ENCODE measurements around the gene GLI3. TPM values are rescaled to one million over a fixed set of nuclear protein-coding genes. Genes with fewer than 3 reads are reported as not detected.

Gene GLI3
- total and polyA plus RNA-seq, 11 donors: 0.50 to 14.4 (median 5.7) TPM

DNA sequence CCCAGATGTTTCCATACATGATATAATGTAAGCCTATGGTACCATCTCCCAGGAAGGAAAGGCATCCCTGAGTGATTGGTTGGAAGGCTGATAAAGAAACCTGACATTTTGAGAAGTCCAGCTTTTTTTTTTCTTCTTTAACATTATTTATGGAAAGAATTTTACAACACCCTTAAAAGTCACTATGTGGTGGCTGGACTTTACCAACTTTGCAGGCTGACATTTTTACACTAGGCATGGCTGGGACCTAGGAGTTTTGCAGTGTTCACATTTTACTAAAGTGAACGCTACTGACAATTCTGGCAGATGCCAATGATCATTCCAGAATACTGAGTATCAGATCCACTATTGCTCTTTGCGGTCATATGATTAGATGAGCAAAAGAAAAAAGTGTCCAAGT lies 239.9 kb downstream of the GLI3 start:
- no peaks in the 10 kb centered on the region for H3K27me3 ChIP-seq
- DNase-seq (no peak), ATAC-seq (no peak)
- no peak overlapping the region for H3K4me3 ChIP-seq
- WGBS, 4 donors: 91 to 98% (median 97%) methylated on average over 2 of the region's 2 CpGs
- intact Hi-C loops (cut with DNase I): no loop called here
- peak overlapping the region in 1 of 12 donors; percentile 22 for H3K27ac ChIP-seq
- H3K9me3 ChIP-seq: no peaks in the 10 kb centered on the region
- TF ChIP-seq, protein P1, sequence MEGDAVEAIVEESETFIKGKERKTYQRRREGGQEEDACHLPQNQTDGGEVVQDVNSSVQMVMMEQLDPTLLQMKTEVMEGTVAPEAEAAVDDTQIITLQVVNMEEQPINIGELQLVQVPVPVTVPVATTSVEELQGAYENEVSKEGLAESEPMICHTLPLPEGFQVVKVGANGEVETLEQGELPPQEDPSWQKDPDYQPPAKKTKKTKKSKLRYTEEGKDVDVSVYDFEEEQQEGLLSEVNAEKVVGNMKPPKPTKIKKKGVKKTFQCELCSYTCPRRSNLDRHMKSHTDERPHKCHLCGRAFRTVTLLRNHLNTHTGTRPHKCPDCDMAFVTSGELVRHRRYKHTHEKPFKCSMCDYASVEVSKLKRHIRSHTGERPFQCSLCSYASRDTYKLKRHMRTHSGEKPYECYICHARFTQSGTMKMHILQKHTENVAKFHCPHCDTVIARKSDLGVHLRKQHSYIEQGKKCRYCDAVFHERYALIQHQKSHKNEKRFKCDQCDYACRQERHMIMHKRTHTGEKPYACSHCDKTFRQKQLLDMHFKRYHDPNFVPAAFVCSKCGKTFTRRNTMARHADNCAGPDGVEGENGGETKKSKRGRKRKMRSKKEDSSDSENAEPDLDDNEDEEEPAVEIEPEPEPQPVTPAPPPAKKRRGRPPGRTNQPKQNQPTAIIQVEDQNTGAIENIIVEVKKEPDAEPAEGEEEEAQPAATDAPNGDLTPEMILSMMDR (IDR thresholded peaks at IDR 0.05): no peak
- no peak for TF ChIP-seq POLR2A (IDR thresholded peaks at IDR 0.05)
- peaks cover 0 to 16% (median 7%) of the 10 kb centered on the region in 12 donors for H3K4me1 ChIP-seq
- H3K36me3 ChIP-seq: peaks cover 0 to 2% (median 0%) of the 10 kb centered on the region in 9 donors

DNA sequence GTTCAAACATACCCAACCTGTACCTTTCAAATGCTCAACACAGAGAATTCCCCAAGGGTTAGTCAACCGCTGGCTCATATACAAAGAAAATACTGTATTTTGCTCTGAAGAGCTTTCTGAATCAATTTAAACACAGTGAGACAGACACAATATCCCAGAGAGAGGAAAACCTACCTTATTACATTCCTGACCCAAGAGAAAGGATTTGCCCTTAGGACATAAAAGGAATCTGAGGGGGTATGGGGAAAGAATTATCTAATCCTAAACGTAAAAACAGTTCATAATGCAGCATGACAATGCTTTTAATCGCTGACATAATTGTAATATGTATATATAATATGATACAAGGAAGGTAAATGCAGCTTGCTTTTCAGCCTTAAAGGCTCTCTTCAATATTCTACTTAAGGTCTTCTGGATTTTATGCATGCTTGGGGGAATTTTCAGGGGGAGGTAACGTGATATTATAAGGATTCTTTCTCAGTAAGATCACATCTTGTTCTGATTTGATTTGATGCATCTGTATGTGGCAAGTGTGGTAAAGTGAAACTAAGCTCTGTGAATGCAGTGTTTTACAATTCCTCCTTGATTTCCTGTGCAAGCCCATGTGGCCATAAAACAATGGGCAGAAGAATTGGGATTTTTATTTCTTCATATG lies 240.5 kb downstream of the GLI3 start:
- ATAC-seq: no peak
- TF ChIP-seq POLR2A (IDR thresholded peaks at IDR 0.05): no peak
- TF ChIP-seq, protein P1 (IDR thresholded peaks at IDR 0.05): no peak
- WGBS, 4 donors: 65 to 73% (median 70%) methylated on average over 4 of the region's 4 CpGs

DNA sequence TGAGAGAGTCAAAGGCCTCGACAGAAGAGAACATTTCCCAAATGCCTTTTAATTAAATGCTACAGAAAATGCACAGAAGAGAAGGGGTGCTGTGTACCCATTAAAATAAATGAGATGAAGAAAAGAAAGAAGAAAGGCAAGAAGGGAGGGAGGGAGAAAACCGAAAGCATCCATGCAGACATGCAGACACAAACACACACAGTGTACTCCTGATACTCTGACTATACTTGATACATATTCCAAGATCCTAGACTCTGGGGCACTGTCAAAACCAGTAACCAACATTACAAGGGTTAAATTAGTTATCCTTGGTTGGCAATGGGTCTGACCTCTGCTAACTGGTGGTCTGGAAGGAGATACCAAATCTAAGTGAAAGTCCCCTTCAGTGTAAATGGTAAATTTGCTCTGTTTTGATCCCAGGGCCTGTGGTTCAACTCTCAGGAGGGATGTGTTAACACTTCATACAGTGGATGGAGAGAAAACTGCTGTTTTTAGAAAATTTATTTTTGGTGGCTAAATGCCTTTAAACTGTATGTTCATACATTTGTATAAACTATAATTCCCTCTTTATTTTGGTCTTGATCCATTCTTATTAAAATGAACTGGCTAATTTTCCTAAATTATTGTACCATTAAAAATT lies 241.3 kb downstream of the GLI3 start:
- Histone ChIP-seq H3K36me3 (peaks cover 0 to 2% (median 0%) of the 10 kb centered on the region in 9 donors), H3K9me3 (no peaks in the 10 kb centered on the region), H3K27me3 (no peaks in the 10 kb centered on the region), H3K27ac (no peak overlapping the region), H3K4me1 (peaks cover 0 to 16% (median 7%) of the 10 kb centered on the region in 12 donors), H3K4me3 (no peak overlapping the region)
- ATAC-seq (peak in 1 of 4 donors; percentile 49), DNase-seq (no peak)
- TF ChIP-seq, protein P1 (IDR thresholded peaks at IDR 0.05): no peak
- no peak for TF ChIP-seq POLR2A (IDR thresholded peaks at IDR 0.05)
- 78 to 84% (median 81%) methylated on average over 2 of the region's 2 CpGs for WGBS, 4 donors
- intact Hi-C loops (cut with DNase I): no loop called here

More for the DNA sequence above, 240.5 kb downstream of the GLI3 start:
- no peaks in the 10 kb centered on the region for H3K27me3 ChIP-seq
- intact Hi-C loops (cut with DNase I): no loop called here
- peaks cover 0 to 16% (median 7%) of the 10 kb centered on the region in 12 donors for H3K4me1 ChIP-seq
- H3K9me3 ChIP-seq: no peaks in the 10 kb centered on the region
- peaks cover 0 to 2% (median 0%) of the 10 kb centered on the region in 9 donors for H3K36me3 ChIP-seq
- H3K27ac ChIP-seq: peak overlapping the region in 1 of 12 donors; percentile 22
- DNase-seq: no peak
- no peak overlapping the region for H3K4me3 ChIP-seq

DNA sequence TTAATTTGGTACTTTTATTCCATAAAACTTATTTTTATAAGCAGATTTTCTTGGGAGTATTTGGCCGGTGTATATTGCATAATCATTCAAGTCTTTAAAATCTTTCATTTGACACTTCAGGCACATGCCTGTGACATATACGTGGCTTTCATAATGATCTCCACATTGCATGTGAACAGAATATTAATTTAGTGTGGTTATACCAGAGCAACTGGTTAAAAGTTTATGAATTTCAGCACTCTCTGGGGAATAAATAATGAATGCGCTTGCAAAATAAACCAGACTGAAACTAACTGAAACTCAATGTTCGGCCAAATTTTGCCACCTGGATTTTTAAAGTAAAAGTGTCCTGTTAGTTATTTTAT lies 242.3 kb downstream of the GLI3 start:
- ATAC-seq: no peak
- Histone ChIP-seq H3K27ac (no peak overlapping the region), H3K36me3 (peaks cover 0 to 2% (median 0%) of the 10 kb centered on the region in 9 donors), H3K4me3 (no peak overlapping the region), H3K27me3 (no peaks in the 10 kb centered on the region), H3K9me3 (no peaks in the 10 kb centered on the region), H3K4me1 (peaks cover 0 to 16% (median 7%) of the 10 kb centered on the region in 12 donors)
- 79 to 88% (median 84%) methylated on average over 4 of the region's 4 CpGs for WGBS, 4 donors
- DNase-seq: no peak
- TF ChIP-seq, protein P1 (IDR thresholded peaks at IDR 0.05): no peak
- no peak for TF ChIP-seq POLR2A (IDR thresholded peaks at IDR 0.05)
- intact Hi-C loops (cut with DNase I): no loop called here

Measured in heart left ventricle (tissue), 16 donors.